Activated T-cell treated with anti-CD3 and anti-CD28 coated beads, Interleukin-2, amount 50 U/mL, for 48 hours (primary cell): ENCODE results near the gene PDE4D.
"Not testable (repeated sequence)": the region's sequence is repeated elsewhere in the genome, so short reads cannot be mapped to it uniquely, and the experiment has no call there.

ENCODE experiments used
- DNase-seq, 2 experiments: peaks; one replicate each; pipeline ENCODE4 v3.0.0-alpha.2; 2020

The PDE4D gene

DNA sequence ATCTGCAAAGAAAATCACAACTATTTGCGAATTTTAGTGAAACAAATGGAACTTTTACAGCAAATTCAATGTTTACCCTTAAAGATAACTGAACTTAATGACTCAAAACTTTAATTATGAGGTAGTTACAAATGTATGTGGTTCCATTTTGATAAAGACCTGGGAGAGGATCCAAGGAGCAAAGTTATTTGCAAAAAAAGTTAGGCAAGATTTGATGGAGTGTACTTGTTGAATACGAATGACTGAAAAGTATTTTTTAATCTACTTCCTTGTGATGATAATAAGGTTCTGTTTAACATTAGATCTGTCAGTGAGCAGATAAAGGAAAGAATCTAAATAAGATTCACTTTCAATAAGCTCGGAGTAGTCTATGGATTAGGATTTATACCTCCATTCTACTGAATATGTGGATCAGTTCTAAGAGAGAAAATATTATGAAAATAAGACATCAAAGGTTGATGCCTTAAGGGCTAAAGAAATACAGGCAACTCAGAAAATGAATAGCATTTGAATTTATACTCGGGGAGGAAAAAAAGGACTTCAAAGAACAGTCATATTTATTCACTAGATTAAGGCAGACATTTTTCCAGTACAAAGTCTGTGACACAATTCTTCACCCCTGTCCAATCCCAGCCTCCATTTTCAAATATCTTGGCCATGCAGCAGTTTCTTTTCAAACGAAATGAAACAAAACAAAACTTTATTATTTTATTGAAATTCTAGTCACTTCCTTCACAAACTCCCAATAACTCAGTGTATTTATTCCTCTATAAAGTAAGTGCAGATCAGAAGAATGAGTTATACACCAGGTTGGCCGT, 199.8 kb downstream of the PDE4D start:
- DNase-seq = no peak

DNA sequence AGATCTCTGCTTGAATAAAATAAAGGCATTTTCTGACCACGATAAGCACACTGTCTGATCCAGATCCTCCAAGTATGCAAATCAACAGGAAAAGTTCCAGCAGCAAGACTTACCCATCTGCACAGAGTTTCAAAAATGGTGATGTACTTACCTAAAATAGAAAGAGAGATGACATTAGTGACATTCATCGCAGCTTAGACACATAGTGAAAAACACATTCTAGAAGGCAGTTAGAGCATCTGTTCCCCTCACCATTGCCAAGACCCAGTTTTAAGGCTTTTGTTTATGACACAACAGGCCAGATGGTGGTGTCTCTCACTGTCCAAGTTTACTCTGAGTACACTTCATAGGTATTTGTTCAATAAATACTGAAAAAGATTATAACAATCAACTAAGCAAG, 207.7 kb downstream of the PDE4D start:
- no peak for DNase-seq

DNA sequence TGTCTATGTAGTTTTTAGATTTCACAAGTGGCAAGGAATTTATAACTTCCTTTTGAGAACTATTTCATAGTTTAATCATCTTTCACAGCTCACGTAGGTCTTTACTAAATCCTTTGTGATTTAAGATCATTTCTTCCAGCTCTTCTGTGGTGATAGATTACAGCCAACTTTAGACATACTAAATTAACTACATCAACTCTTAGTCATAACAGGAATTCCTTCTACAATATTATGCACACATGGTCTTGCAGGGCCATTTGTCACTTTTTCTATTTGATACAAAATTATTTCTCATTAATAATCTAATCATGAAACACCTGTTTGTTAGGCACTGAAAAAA, 208.4 kb downstream of the PDE4D start:
- no peak for DNase-seq

DNA sequence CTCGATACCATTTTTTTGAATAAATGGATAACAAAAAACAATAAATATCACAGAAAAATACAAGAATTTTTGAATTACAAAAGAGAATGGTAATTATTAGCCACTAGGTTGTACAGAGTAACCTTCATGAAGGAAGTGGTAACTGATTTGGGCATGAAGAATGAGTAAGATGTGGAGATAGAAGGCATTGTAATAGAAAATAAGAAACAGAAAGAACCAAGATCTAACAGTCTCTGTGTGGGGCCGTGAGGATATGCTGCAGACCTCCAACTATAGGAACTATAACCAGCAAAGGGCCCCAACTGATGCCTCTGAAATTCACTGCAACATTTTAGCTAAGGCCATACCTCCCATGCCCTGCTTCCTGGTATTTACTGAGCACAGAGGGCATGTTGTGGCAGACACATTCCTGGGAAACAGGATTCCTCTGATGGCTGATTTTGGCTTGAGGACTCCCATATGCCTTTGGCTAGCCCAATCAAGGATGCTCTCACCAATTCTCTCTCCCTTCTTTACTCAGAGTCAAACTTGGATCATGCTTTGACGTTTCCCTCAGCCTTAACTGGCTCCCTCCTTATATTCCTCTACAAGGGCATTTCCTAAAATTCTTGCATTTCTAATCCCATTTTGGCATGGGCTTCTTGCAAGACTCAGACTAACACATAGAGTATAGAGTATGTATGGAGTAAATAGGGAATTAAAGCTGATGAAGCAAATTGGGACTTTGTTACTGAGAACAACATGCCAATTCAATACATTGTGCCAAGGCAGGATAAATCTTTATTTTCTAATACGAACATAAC, 208.9 kb downstream of the PDE4D start:
- DNase-seq = no peak

DNA sequence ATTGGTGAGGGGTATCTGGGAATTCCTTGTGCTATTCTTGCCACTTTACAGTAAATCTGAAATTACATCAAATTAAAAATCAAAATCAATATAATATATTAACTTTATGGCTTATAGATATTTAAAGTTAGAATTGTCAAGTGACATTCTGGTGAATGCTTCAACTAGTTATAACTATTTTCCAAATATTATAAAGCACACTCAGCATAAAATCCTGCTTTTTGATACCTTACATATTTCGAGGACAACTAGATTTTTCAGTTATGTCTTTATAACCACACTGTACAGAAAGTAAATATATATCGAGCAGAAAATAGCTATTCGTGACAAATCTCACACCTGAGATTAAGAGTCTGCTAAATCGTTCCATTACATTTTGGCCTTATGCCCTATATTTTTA, 210.2 kb downstream of the PDE4D start:
- no peak for DNase-seq

DNA sequence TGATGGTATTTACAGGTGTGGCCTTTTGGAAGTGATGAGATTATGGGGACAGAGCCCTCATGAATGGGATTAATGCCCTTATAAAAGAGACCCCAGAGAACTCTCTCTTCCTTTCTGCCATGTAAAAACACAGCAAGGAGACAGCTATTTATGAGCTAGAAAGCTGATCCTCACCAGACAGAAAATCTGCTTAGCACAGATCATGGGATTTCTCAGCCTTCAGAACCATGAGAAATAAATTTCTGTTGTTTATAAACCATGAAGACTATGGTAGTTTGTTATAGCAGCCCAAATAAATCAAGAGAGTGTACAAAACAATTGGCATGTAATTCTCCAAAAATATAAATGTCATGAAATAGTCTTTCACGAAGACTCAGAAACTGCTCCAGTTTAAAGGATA, 211.0 kb downstream of the PDE4D start:
- DNase-seq = no peak

DNA sequence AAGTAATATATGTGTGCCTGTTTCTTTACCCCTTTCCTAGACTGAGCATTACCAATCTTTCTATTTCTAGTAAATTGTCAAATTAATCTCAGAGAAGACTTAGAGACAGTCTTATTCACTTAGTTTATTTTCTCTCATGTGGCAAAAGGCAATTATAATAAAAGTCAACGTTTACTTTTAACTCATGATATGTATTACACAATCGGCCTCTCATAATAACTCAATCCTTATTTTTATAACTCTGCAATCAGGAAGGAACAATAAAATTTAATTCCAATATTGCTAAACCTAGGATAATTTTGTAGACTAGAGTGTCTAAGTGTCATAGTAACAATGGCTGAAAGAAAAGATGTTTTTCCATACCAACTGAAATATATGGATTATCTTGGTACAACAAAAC, 214.6 kb downstream of the PDE4D start:
- no peak for DNase-seq

DNA sequence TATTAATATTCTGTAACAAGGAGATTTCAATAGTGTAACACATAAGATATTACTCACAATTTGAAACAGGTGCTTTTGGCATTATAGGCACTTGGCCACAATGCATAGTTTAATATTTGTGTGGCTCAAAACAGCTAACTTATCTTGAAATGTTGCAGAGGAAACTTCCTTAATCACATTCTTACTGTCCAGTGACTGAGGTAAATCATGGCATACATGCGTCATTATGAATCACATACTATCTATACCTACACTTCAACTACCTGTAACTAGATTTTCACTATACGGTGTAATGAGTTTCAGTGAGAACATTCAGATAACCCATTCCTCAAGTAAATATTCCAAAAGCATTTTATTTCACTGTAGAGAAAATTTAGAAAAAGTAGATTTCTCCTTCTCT, 218.8 kb downstream of the PDE4D start:
- DNase-seq = no peak

DNA sequence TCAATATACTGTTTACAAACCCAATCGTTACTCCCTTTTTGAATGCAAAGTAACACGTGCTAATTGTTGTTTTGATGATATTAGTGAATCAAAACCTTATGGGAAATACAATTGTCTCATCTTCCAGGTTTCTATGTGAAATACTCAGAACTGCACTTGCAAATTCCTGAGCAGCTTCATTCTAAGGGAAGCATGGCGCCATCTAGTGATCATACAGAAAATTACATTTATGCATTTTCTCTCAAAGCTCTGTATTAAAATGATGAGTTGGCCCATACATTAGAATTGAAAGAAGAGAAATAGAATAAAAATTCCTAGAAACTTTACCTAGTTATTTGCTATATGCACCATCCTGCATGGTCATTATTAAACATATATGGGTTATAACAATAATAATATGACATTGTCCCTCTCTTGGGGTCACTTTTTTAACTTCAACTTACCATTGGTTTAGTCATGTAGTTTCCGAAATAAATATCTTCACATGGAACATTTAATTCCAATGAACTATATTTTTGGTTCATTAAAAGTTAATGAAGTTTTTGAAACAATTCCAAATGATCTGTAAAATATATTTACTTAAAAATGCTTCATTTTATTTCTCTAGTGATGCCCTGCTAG, 220.0 kb downstream of the PDE4D start:
- DNase-seq = no peak

DNA sequence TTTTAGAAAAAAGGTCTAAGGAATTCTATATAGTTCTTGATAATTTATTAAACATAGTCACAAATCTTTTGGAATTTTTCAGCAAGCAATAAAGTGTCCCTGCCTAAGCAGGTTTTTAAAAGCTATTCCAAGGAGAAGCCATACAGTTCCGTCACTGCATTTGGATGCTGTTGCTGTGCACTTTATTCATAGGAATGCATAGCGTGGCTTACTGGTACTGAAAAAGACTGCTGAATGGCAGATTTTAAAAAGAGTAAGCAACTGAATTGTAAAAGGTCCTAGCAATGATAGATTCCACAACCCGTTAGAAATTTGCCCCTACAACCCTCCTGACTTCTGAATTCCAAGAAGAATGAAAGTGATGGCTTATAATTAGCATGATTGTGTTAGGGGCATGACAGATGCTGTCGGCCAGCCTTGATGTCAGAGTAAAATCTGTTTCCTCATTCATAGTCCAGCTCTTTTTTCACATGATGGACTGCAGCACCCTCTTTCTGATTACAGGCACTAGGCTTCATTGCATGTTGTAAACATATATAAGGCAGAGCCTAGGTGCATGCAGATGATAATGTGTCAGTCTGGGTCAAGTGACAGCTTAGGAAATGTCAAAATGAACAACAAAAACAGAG, 227.0 kb downstream of the PDE4D start:
- no peak for DNase-seq

DNA sequence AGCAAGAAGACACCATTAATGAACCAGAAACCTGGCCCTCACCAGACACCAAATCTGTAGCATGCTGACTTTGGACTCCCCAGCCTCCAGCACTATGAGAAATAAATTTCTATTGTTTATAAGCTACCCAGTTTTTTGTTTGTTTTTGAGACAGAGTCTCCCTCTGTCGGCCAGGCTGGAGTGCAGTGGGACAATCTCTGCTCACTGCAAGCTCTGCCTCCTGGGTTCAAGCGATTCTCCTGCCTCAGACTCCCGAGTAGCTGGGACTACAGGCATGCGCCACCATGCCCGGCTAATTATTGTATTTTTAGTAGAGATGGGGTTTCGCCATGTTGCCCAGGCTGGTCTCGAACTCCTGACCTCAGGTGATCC, 227.7 kb downstream of the PDE4D start:
- DNase-seq = not testable (repeated sequence)

DNA sequence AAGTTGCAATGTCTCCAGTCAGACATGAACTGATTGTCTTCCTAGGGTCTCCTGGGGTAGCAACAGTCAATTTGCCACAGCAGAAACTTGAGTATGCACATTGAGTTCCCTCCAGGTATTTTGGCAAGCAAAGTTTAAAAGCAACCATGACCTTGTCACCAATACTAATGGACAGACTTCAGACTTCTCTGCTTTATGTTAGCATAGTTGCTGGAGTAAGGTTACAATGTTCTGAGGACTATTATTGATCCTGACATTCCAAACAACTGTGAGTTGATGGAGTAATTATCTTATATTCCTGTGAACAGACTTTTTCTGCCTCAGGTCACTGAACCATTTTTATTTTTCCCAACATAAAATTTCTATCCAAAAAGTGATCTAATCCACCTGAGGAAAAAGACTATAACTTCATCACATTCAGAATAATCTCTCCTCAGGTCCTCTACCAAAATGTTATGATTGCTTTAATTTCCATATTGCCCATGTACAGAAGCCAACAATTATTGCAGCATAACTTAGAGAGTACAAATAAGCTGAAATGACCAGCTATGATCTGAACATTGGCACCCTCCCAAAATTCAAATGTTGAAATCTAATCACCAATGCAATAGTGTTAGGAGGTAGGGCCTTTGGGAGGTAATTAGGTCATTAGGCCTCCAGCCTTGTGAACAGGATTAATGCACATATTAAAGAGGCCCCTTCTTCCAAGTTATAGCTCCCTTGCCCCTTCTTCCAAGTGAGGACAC, 228.3 kb downstream of the PDE4D start:
- no peak for DNase-seq

DNA sequence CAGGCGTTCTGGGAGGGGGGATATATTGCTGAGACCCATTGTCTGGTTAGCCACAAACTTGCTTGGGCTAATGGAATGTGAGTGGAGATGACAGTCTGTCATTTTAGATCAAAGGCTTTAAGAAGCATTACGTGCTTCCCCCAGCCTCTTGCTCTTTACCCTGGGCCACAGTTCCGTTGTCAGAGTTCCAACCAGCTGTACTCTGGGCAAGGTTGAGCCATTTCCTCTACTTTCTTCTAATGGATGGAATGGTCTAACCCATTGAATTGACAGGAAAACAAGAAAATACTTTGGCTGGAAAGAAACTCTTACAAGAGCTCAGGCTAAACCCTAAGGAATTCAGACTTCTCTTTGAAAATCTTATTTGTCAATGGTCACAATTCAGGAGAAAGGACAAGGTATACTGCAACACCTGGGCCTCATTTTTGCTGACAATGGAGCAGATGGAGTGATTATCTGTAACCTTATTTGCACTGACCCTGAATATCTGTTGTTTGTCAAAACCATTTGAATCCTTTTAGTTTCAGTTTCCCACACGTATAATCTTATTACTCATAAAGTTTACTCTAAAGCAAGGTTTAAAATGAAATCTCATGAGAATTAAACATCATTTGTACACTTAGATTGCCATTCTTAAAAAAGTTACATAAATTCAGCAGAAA, 231.4 kb downstream of the PDE4D start:
- DNase-seq = no peak

DNA sequence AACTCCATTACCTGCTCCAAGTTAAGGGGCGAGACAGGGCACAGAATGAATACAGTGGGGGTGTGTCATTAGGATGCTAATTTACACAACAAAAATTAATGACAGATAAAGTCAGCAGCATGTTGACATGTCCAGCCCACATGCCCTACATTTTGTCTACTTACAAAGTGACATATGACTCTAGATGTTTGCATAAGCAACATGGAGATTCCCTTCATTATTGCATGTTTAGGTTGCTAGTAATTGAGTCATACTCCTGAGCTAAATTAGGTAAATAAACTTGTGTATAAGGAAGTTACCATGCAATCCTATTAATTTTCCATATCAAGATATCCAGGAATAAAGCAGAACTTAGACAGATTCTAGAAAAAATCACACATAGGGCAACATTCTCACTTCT, 232.2 kb downstream of the PDE4D start:
- no peak for DNase-seq

DNA sequence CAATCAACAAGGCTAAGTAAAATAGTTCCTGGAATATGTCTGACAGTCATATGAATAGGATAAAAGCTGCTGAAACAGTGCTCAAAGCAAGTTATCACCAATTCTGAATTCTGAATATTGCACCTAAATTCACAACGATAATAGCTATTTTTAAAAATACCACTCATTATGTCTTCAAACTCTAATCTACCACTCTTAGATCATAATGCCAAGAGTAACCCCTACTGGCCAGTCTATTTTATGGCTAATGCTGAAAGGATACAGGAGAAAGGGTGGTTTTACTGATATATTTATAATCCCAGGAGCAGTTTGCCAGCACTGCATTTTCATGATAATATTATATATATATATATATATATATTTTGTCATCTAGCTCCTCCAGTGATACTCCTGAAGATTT, 232.8 kb downstream of the PDE4D start:
- DNase-seq = no peak

DNA sequence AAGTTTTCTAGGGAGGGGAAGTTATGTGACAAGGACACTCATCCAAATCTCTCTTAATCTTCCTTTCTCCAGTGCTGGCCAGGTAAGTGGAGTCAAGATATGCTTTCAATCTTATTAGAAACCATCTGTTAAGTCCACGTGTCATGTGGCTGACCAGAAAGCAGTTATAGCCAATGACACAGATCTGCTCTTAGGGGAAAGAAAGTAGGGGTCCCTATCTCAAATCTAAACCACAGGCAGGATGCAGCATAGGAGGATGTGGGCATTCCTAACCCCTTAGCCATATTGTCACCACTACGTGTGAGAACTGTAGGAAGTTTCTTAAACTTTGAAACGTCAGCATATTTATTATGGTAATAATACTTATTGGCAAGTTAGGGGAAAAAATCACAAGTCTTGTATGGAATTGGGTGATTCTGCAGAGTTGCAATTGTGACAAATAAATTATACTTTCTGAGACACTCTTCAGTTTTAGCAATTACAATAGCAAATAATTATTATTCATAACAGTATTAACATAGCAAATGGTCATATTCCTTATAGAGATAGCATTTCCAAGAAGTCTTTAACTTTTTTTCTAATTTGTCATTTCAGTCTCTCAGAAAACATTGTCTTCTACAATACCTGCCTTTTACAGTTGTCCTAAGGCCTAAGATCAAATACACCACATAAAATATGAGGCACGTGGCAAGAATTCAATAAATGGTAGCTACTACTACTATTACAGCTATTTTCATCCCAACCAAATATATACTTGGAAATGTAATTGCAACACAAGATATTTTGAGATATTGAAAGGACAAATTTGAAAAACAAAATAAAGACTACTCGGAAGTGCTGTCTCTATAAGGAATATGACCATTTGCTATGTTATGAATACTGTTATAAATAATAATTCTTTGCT, 236.9 kb downstream of the PDE4D start:
- DNase-seq = no peak

DNA sequence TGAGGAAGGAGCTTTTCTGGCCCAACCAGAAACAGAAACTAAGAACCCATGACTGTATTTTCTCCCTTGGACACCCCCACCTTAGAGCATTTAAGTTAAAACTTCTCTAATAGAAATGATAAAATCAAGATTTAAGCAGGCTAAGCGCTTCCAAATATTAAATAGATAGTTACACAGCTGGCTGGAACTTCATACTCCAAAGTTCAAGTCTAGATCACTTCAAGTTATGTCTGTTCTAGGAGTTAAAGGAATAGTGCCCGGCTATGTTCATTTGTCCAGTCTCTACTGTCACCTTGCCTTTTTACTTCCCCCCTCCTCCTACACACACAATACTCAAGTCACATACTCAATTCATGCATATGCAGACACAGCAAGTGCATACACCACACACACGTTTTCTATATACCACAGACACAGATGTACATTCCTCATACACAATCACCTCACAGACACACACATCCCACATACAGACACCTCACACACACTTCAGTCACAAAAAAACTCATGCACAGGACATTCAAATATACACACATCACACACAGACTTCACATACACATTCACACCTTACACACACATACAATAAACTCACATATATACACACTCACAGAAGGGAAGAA, 237.7 kb downstream of the PDE4D start:
- DNase-seq = no peak

DNA sequence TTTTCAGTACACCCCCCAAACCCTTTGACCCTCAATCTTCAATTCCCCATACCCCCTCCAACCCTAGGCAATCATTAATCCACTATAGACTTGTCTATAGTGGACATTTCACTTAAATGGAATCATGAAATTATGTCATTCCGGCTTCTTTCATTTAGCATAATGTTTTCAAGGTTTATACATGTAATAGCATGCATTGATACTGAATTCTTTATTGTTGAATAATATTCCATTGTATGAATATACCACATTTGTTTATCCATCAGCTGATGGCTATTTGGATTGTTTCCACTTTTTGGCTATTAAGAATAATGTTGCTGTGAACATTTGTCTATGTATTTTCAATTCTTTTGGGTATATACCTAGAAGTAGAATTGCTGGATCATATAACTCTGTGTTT, 238.8 kb downstream of the PDE4D start:
- DNase-seq = no peak

DNA sequence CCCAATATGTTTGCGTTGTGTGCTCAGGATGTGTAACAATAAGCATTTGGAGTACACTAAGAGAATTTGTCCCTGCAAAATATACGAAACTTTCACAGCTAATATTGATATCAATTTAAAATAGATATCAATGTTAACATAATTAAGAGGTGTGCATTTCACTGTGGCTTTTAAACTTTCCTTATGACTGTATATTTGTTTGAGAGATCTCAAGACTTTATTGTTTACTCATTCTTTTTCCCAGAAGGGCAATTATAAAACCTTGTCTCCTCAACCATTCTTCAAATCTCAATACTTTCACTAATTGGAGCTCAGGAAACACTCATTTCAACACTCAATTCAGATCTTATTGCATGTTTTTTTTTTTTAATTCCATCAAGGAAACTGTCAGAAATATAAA, 241.1 kb downstream of the PDE4D start:
- DNase-seq = no peak
